MM.1S (cell line): ENCODE data around the gene SPACA7.
"Not testable (repeated sequence)": the region's sequence is repeated elsewhere in the genome, so short reads cannot be mapped to it uniquely, and the experiment has no call there.

Source experiments
- DNase-seq: peaks from one replicate; pipeline ENCODE4 v3.0.0-alpha.2; 2015
- H2AFZ ChIP-seq: fragments of 300-600 bp; sonication (generic); 2 replicates; pipeline ENCODE4 v1.6.0; 2016; ENCODE audit warnings: antibody characterized with exemption, low read length
- H3F3A ChIP-seq: fragments of 300-600 bp; sonication (generic); 2 replicates; pipeline ENCODE4 v1.6.1; 2016; ENCODE audit warnings: mild to moderate bottlenecking, antibody characterized with exemption, low read length, moderate library complexity, mixed read lengths; ENCODE audit not compliant: insufficient read depth
- H3K27ac ChIP-seq: fragments of 300-600 bp; sonication (generic); 2 replicates; pipeline ENCODE4 v1.5.1; 2016; ENCODE audit warnings: mild to moderate bottlenecking, low read length
- H3K27me3 ChIP-seq: fragments of 300-600 bp; sonication (generic); replicated peaks from 2 replicates; pipeline ENCODE4 v1.6.0; 2016; ENCODE audit warnings: low read length; ENCODE audit not compliant: insufficient read depth
- H3K36me3 ChIP-seq: fragments of 300-600 bp; sonication (generic); replicated peaks from 2 replicates; pipeline ENCODE4 v1.6.1; 2016; ENCODE audit warnings: mild to moderate bottlenecking, low read length, mixed read lengths; ENCODE audit not compliant: insufficient read depth
- H3K4me1 ChIP-seq: fragments of 300-600 bp; sonication (generic); 2 replicates; pipeline ENCODE4 v1.6.1; 2016; ENCODE audit warnings: low read length, mixed read lengths
- H3K4me2 ChIP-seq: fragments of 300-600 bp; sonication (generic); 2 replicates; pipeline ENCODE4 v1.6.0; 2016; ENCODE audit warnings: low read depth, low read length
- H3K4me3 ChIP-seq: fragments of 300-600 bp; sonication (generic); 2 replicates; pipeline ENCODE4 v1.5.1; 2016; ENCODE audit warnings: low read length, mixed read lengths
- H3K79me2 ChIP-seq: fragments of 300-600 bp; sonication (generic); 2 replicates; pipeline ENCODE4 v1.6.1; 2016; ENCODE audit warnings: mixed run types, low read length, mixed read lengths
- H3K9ac ChIP-seq: fragments of 300-600 bp; sonication (generic); 2 replicates; pipeline ENCODE4 v1.6.1; 2016; ENCODE audit warnings: low read length, mixed read lengths
- H3K9me2 ChIP-seq: fragments of 300-600 bp; sonication (generic); replicated peaks from 2 replicates; pipeline ENCODE4 v1.6.1; 2016; ENCODE audit warnings: mild to moderate bottlenecking, low read length, mixed read lengths; ENCODE audit not compliant: insufficient read depth
- H3K9me3 ChIP-seq: fragments of 300-600 bp; sonication (generic); replicated peaks from 2 replicates; pipeline ENCODE4 v1.6.1; 2016; ENCODE audit warnings: mild to moderate bottlenecking, low read length, mixed read lengths; ENCODE audit not compliant: insufficient read depth
- H4K20me1 ChIP-seq: fragments of 300-600 bp; sonication (generic); 2 replicates; pipeline ENCODE4 v1.6.1; 2016; ENCODE audit warnings: mild to moderate bottlenecking, low read length, moderate library complexity, mixed read lengths; ENCODE audit not compliant: insufficient read depth
- CTCF ChIP-seq: fragments of 300-600 bp; sonication (generic); IDR thresholded peaks from 2 replicates; pipeline ENCODE4 v1.5.1; 2016; ENCODE audit warnings: antibody characterized with exemption, low read length, mixed read lengths
- EZH2 ChIP-seq: fragments of 300-600 bp; sonication (generic); optimal IDR thresholded peaks from 2 replicates; pipeline ENCODE3; 2017; ENCODE audit warnings: low read depth, mild to moderate bottlenecking, antibody characterized with exemption, low read length, mixed read lengths
- EZH2phosphoT487 ChIP-seq: fragments of 300-600 bp; sonication (generic); IDR thresholded peaks from 2 replicates; pipeline ENCODE4 v1.6.1; 2018; ENCODE audit warnings: antibody characterized with exemption, low read length

SPACA7 gene

GRCh38 chr13:112397108-112397507 is 21.0 kb downstream of the SPACA7 start:
- Histone ChIP-seq H3K9me3 (no peaks in the 10 kb centered on the region), H3K27ac (no peak overlapping the region), H3K79me2 (no peaks in the 10 kb centered on the region), H3K9ac (no peak overlapping the region), H3F3A (no peaks in the 10 kb centered on the region), H3K4me1 (no peaks in the 10 kb centered on the region), H3K4me3 (no peak overlapping the region), H3K27me3 (no peaks in the 10 kb centered on the region), H3K9me2 (no peaks in the 10 kb centered on the region), H3K36me3 (no peaks in the 10 kb centered on the region), H2AFZ (no peak overlapping the region), H3K4me2 (no peak overlapping the region), H4K20me1 (no peaks in the 10 kb centered on the region)
- DNase-seq, result no peak
- TF ChIP-seq EZH2 (no peak), CTCF (no peak), EZH2phosphoT487 (no peak)

DNA sequence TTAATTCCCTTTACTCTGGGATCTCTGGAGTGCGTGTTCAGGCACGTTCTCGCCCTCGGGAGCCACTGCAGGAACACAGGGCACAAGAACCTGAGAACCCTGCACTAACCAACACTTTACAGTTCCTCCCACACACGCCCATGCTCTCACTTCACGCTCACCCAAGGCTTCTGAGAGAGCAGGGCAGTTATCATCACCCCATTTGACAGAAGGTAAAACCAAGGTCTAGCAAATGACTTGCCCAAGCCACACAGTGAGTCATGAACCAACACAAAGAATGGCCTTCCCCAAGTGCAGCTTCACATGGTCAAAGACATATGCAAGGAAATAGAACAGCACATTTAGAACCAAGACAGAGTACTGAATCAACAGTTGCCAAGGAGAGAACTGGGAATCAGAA is 22.2 kb downstream of the SPACA7 start:
- not testable (repeated sequence) for H3K4me3 ChIP-seq, H3K9me2 ChIP-seq, DNase-seq, H3K27ac ChIP-seq, H3K36me3 ChIP-seq, H3K27me3 ChIP-seq, H3K4me2 ChIP-seq, H3K4me1 ChIP-seq, H2AFZ ChIP-seq, H3F3A ChIP-seq, H3K9me3 ChIP-seq, H4K20me1 ChIP-seq, H3K9ac ChIP-seq, H3K79me2 ChIP-seq

DNA sequence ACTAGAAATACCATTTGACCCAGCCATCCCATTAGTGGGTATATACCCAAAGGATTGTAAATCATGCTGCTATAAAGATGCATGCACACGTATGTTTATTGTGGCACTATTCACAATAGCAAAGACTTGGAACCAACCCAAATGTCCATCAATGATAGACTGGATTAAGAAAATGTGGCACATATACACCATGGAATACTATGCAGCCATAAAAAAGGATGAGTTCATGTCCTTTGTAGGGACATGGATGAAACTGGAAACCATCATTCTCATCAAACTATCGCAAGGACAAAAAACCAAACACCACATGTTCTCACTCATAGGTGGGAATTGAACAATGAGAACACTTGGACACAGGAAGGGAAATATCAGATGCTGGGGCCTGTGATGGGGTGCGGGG is 33.7 kb downstream of the SPACA7 start:
- H3K36me3 ChIP-seq, DNase-seq, H3K27ac ChIP-seq, H4K20me1 ChIP-seq, H2AFZ ChIP-seq, H3K4me3 ChIP-seq, H3K27me3 ChIP-seq, H3K4me1 ChIP-seq, H3K9me2 ChIP-seq, H3F3A ChIP-seq, H3K9me3 ChIP-seq, H3K4me2 ChIP-seq, H3K9ac ChIP-seq, H3K79me2 ChIP-seq: not testable (repeated sequence)

- Histone ChIP-seq H3K9ac (no peak overlapping the region), H3K27me3 (no peaks in the 10 kb centered on the region), H3K79me2 (no peaks in the 10 kb centered on the region), H3K4me1 (no peaks in the 10 kb centered on the region), H2AFZ (no peak overlapping the region), H3K36me3 (no peaks in the 10 kb centered on the region), H3K27ac (no peak overlapping the region), H3K9me3 (no peaks in the 10 kb centered on the region; the same call in 1 of the 2 replicates), H4K20me1 (no peaks in the 10 kb centered on the region), H3K4me2 (no peak overlapping the region), H3K4me3 (no peak overlapping the region), H3F3A (no peaks in the 10 kb centered on the region), H3K9me2 (no peaks in the 10 kb centered on the region)
- TF ChIP-seq EZH2phosphoT487 (no peak), CTCF (no peak), EZH2 (no peak)
- no peak for DNase-seq
Observed at GRCh38 chr13:112416647-112417046, 40.5 kb downstream of the SPACA7 start.
